MCF 10A (cell line): Measurements from ENCODE around the gene RIPOR2. TPM values are rescaled to one million over a fixed set of nuclear protein-coding genes. Genes with fewer than 3 reads are reported as not detected.

Source experiments
- BruUV-seq: library from RNA; stranded (reverse); fragments of 400-500 nt; replicated peaks from 2 replicates; lab custom pipeline; 2021; lab: Mats Ljungman, UMichigan
- CTCF ChIA-PET: fragments of 300-600 bp; sonication (Branson Sonifier 250); formaldehyde crosslinking; extraction: SDS; loops from one replicate; lab custom pipeline; 2021; ENCODE audit warnings: antibody characterized with exemption, inconsistent platforms; lab: Yijun Ruan, JAX
- POLR2A ChIA-PET: fragments of 300-600, 350-650 bp; sonication (Branson Sonifier 250); formaldehyde crosslinking; extraction: SDS; loops from one replicate; lab custom pipeline; 2020; ENCODE audit warnings: antibody characterized with exemption, inconsistent platforms; lab: Yijun Ruan, JAX
- DNase-seq: peaks from one replicate; pipeline ENCODE4 v3.0.0-alpha.2; 2018; ENCODE audit not compliant: unreplicated experiment
- H3K27ac Mint-ChIP-seq: one replicate; pipeline ENCODE4 v1.8.0; 2022; ENCODE audit warnings: mild to moderate bottlenecking, low read depth, mixed read lengths; ENCODE audit not compliant: unreplicated experiment
- H3K27me3 Mint-ChIP-seq: one replicate; pipeline ENCODE4 v1.8.0; 2022; ENCODE audit warnings: mixed read lengths; ENCODE audit not compliant: insufficient read depth, unreplicated experiment
- H3K36me3 Mint-ChIP-seq: one replicate; pipeline ENCODE4 v1.8.0; 2022; ENCODE audit warnings: mild to moderate bottlenecking, moderate library complexity, mixed read lengths; ENCODE audit not compliant: insufficient read depth, unreplicated experiment
- H3K4me1 Mint-ChIP-seq: one replicate; pipeline ENCODE4 v1.8.0; 2022; ENCODE audit warnings: mixed read lengths; ENCODE audit not compliant: insufficient read depth, unreplicated experiment
- H3K4me3 Mint-ChIP-seq: one replicate; pipeline ENCODE4 v1.8.0; 2022; ENCODE audit warnings: mild to moderate bottlenecking, moderate library complexity, mixed read lengths; ENCODE audit not compliant: unreplicated experiment
- H3K9me3 Mint-ChIP-seq: one replicate; pipeline ENCODE4 v1.8.0; 2022; ENCODE audit warnings: mixed read lengths; ENCODE audit not compliant: unreplicated experiment
- intact Hi-C: fragments of 100-400 bp; cut with micrococcal nuclease; formaldehyde crosslinking; loops from 2 replicates; pipeline ENCODE4 v1.14.1; 2022
- total RNA-seq: library from RNA; stranded (reverse); gene quantifications from 2 replicates; pipeline ENCODE4 v1.2.3, GENCODE V29; 2022
- TF ChIP-seq, protein P1 (sequence below): fragments of 200-600 bp; IDR thresholded peaks from one replicate; pipeline ENCODE4 v1.8.0; 2022; ENCODE audit warnings: antibody characterized with exemption, mild to moderate bottlenecking; ENCODE audit not compliant: unreplicated experiment

RIPOR2 gene
- total RNA-seq, 1 experiment from 2014 or later = 4.9 TPM

DNA sequence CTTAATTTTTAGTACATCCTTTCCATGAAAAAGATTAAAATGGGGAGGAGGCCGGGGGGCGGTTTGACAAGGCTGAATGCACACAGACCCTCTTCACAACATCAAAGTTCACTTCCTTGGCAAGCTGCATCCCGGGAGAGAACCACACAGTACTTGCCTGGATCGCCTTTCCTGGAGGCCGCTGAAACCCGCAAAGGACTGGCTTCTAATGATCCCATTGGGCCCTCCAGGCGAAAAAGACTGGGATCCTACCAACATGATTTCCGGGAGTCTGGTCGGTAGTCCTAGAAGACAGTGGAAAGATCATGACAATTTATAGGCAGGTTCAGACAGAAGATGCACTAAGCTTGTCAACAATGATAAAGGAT, 60.2 kb downstream of the RIPOR2 start:
- DNase-seq = no peak
- ChIA-PET POLR2A (no interaction called here), CTCF (interaction anchor here (0.7 kb wide), 1 partner anchor 117 kb away, joined by 3 read pairs; no protein-coding TSS in a partner anchor)
- Mint-ChIP-seq H3K4me1 (no peaks in the 10 kb centered on the region), H3K36me3 (peaks cover 18% of the 10 kb centered on the region), H3K27me3 (no peaks in the 10 kb centered on the region), H3K27ac (no peak overlapping the region), H3K4me3 (no peak overlapping the region), H3K9me3 (no peaks in the 10 kb centered on the region)
- TF ChIP-seq, protein P1, sequence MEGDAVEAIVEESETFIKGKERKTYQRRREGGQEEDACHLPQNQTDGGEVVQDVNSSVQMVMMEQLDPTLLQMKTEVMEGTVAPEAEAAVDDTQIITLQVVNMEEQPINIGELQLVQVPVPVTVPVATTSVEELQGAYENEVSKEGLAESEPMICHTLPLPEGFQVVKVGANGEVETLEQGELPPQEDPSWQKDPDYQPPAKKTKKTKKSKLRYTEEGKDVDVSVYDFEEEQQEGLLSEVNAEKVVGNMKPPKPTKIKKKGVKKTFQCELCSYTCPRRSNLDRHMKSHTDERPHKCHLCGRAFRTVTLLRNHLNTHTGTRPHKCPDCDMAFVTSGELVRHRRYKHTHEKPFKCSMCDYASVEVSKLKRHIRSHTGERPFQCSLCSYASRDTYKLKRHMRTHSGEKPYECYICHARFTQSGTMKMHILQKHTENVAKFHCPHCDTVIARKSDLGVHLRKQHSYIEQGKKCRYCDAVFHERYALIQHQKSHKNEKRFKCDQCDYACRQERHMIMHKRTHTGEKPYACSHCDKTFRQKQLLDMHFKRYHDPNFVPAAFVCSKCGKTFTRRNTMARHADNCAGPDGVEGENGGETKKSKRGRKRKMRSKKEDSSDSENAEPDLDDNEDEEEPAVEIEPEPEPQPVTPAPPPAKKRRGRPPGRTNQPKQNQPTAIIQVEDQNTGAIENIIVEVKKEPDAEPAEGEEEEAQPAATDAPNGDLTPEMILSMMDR = no peak
- BruUV-seq = no TSS peak
- intact Hi-C loops = no loop called here

DNA sequence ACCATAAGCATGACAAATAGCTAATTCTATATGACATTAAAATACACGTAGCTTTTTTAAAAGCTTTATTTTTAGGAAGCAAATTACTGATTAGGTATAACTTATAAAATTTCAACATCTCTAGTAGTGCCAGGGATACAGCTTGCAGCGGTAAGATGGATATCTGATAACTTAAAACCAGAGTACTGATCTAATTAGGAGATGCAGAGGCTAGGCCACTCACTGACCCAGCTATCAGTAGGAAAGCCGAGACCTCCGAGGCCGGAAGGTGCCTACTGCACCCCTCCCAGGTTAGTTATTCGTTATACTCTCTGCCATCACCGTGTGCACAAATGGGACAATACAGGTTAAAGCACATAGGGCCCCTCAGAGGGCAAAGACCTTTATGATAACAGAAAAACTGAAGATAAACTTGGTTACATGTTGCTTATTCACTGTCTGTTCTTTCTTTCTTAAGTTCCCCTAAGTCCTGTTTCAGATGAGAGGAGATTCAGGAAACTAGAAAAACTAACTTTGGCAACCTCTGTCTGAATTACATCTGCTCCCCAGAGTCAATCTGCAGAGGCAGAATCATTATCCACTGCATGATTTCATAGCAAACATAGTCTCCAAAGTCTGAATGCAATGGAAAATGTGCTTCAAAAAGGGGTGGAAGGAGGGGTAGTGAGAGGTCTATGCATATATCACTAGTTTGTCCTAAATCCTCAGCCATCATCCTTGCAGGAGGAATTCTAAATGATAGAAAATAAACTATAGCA, 60.8 kb downstream of the RIPOR2 start:
- ChIA-PET CTCF (interaction anchor here (0.7 to 1.1 kb wide), 2 partner anchors 116 to 117 kb away, joined by 3 read pairs; no protein-coding TSS in a partner anchor), POLR2A (no interaction called here)
- Mint-ChIP-seq H3K27ac (no peak overlapping the region), H3K4me3 (no peak overlapping the region), H3K4me1 (no peaks in the 10 kb centered on the region), H3K27me3 (no peaks in the 10 kb centered on the region), H3K36me3 (peaks cover 18% of the 10 kb centered on the region), H3K9me3 (no peaks in the 10 kb centered on the region)
- intact Hi-C loops = no loop called here
- no peak for DNase-seq
- TF ChIP-seq, protein P1 = no peak
- BruUV-seq = no TSS peak

DNA sequence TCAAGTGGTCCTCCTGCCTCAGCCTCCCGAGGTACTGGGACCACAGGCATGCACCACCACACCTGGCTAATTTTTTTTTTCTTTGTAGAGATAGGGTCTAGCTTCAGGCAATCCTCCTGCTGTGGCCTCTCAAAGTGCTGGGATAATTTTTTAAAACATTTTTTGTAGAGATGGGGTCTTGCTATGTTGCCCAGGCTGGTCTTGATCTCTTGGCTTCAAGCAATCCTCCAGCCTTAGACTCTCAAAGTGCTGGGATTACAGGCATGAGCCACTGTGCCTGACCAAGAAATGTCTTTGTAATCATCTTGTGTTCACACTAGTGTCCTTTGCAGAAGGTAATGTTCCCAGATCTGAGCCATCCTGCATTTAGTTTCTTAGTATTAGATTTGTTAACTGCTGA, 61.6 kb downstream of the RIPOR2 start:
- TF ChIP-seq, protein P1 = no peak
- CTCF ChIA-PET = interaction anchor here (1.1 kb wide), 1 partner anchor 117 kb away, joined by 3 read pairs; no protein-coding TSS in a partner anchor
- no peaks in the 10 kb centered on the region for H3K27me3 Mint-ChIP-seq
- H3K4me3 Mint-ChIP-seq = no peak overlapping the region
- H3K4me1 Mint-ChIP-seq = no peaks in the 10 kb centered on the region
- peaks cover 21% of the 10 kb centered on the region for H3K36me3 Mint-ChIP-seq
- no peaks in the 10 kb centered on the region for H3K9me3 Mint-ChIP-seq
- intact Hi-C loops = no loop called here
- no TSS peak for BruUV-seq
- DNase-seq = no peak
- POLR2A ChIA-PET = no interaction called here
- no peak overlapping the region for H3K27ac Mint-ChIP-seq

DNA sequence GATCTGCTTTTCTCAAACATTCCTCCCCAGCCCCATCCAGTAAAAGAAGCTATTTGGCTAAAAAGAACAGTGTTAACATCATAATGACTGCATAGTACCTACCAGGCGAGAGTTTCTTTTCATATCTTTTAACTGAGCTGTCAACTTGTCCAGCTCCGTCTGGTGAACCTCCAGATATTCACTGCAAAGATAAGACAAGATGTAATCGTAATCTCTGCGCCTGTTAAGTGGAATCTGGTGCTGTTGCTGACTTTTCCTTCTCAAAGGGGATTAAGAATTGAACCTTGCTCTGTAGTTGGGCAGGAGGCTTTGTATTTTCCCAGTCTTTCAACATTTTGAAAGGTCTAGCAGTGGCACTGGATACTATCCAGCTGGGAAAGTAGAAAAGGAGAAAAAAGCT, 63.0 kb downstream of the RIPOR2 start:
- TF ChIP-seq, protein P1 = no peak
- peaks cover 24% of the 10 kb centered on the region for H3K36me3 Mint-ChIP-seq
- no peak for DNase-seq
- H3K9me3 Mint-ChIP-seq = peaks cover 6% of the 10 kb centered on the region
- no TSS peak for BruUV-seq
- no peaks in the 10 kb centered on the region for H3K4me1 Mint-ChIP-seq
- ChIA-PET POLR2A (interaction anchor here (0.7 kb wide), 1 partner anchor 140 kb away, joined by 3 read pairs; no protein-coding TSS in a partner anchor), CTCF (interaction anchor here (0.6 to 1.1 kb wide), 2 partner anchors 88 to 119 kb away, joined by 3 to 6 read pairs; no protein-coding TSS in a partner anchor)
- H3K4me3 Mint-ChIP-seq = no peak overlapping the region
- H3K27me3 Mint-ChIP-seq = no peaks in the 10 kb centered on the region
- intact Hi-C loops = no loop called here
- no peak overlapping the region for H3K27ac Mint-ChIP-seq
